ENCODE results near the gene PDLIM5. TPM values are rescaled to one million over a fixed set of nuclear protein-coding genes. Genes with fewer than 3 reads are reported as not detected.

Gene PDLIM5
- total RNA-seq, 1 experiment from 2014 or later = 35.2 TPM

- in situ Hi-C loops (cut with HindIII; ENCODE audit: low pct_unique_long_range_greater_than_20kb, low sequenced_read_pairs) = no loop called here
- DNase-seq (ENCODE audit: low read depth) = no peak
These were observed 227.2 kb downstream of the PDLIM5 start for GRCh38 chr4:94678896-94679295.

- in situ Hi-C loops (cut with HindIII; ENCODE audit: low pct_unique_long_range_greater_than_20kb, low sequenced_read_pairs) = no loop called here
- no peak for DNase-seq (ENCODE audit: low read depth)
These were observed 228.6 kb downstream of the PDLIM5 start for GRCh38 chr4:94680176-94680862.

- DNase-seq (ENCODE audit: low read depth) = no peak
- in situ Hi-C loops (cut with HindIII; ENCODE audit: low pct_unique_long_range_greater_than_20kb, low sequenced_read_pairs) = no loop called here
These were observed 234.3 kb downstream of the PDLIM5 start for GRCh38 chr4:94686086-94686485.

- in situ Hi-C loops (cut with HindIII; ENCODE audit: low pct_unique_long_range_greater_than_20kb, low sequenced_read_pairs) = no loop called here
- no peak for DNase-seq (ENCODE audit: low read depth)
These were observed 237.6 kb downstream of the PDLIM5 start for GRCh38 chr4:94689155-94689860.

- in situ Hi-C loops (cut with HindIII; ENCODE audit: low pct_unique_long_range_greater_than_20kb, low sequenced_read_pairs) = no loop called here
- DNase-seq (ENCODE audit: low read depth) = peak; percentile 27
These were observed 239.1 kb downstream of the PDLIM5 start for GRCh38 chr4:94690851-94691254.

GRCh38 chr4:94691552-94691951 lies 239.8 kb downstream of the PDLIM5 start:
- in situ Hi-C loops (cut with HindIII; ENCODE audit: low pct_unique_long_range_greater_than_20kb, low sequenced_read_pairs) = no loop called here
- DNase-seq (ENCODE audit: low read depth) = no peak

- no peak for DNase-seq (ENCODE audit: low read depth)
- in situ Hi-C loops (cut with HindIII; ENCODE audit: low pct_unique_long_range_greater_than_20kb, low sequenced_read_pairs) = no loop called here
These were observed 243.6 kb downstream of the PDLIM5 start for GRCh38 chr4:94695384-94695783.

- in situ Hi-C loops (cut with HindIII; ENCODE audit: low pct_unique_long_range_greater_than_20kb, low sequenced_read_pairs) = no loop called here
- DNase-seq (ENCODE audit: low read depth) = no peak
These were observed 246.4 kb downstream of the PDLIM5 start for GRCh38 chr4:94698187-94698586.

GRCh38 chr4:94700298-94700697 lies 248.6 kb downstream of the PDLIM5 start:
- in situ Hi-C loops (cut with HindIII; ENCODE audit: low pct_unique_long_range_greater_than_20kb, low sequenced_read_pairs) = no loop called here
- DNase-seq (ENCODE audit: low read depth) = no peak

- in situ Hi-C loops (cut with HindIII; ENCODE audit: low pct_unique_long_range_greater_than_20kb, low sequenced_read_pairs) = no loop called here
- no peak for DNase-seq (ENCODE audit: low read depth)
These were observed 250.0 kb downstream of the PDLIM5 start for GRCh38 chr4:94701631-94702300.

- DNase-seq (ENCODE audit: low read depth) = no peak
- in situ Hi-C loops (cut with HindIII; ENCODE audit: low pct_unique_long_range_greater_than_20kb, low sequenced_read_pairs) = no loop called here
These were observed 259.9 kb downstream of the PDLIM5 start for GRCh38 chr4:94711635-94712034.

- no peak for DNase-seq (ENCODE audit: low read depth)
- in situ Hi-C loops (cut with HindIII; ENCODE audit: low pct_unique_long_range_greater_than_20kb, low sequenced_read_pairs) = no loop called here
These were observed 262.8 kb downstream of the PDLIM5 start for GRCh38 chr4:94714365-94715160.

- DNase-seq (ENCODE audit: low read depth) = no peak
These were observed 264.0 kb downstream of the PDLIM5 start for GRCh38 chr4:94715726-94716125.

More at GRCh38 chr4:94715726-94716125, 264.0 kb downstream of the PDLIM5 start:
- in situ Hi-C loops (cut with HindIII; ENCODE audit: low pct_unique_long_range_greater_than_20kb, low sequenced_read_pairs) = no loop called here

Other genes with a start within 250 kb of the PDLIM5 start
- gene SMARCAD1, start 244.1 kb upstream of the PDLIM5 start, total RNA-seq (2014; rRNA removed; shearing (Covaris generic); ENCODE audit: low replicate concordance) = 9.6 and 11.1 TPM in 2 replicates
- not detected in 2 replicates for gene HPGDS, start 109.1 kb upstream of the PDLIM5 start, total RNA-seq (2014; rRNA removed; shearing (Covaris generic); ENCODE audit: low replicate concordance)

Data from Caki2 (cell line).